HepG2 (cell line): ENCODE data around the gene SH3YL1. TPM values are rescaled to one million over a fixed set of nuclear protein-coding genes. Genes with fewer than 3 reads are reported as not detected.
A peak's percentile ranks its signal among the peaks of the same experiment; 100 is the strongest.

Experiments
- ARID2 ChIP-seq: sonication (generic); formaldehyde crosslinking; IDR thresholded peaks from 2 replicates; pipeline ENCODE4 v1.8.1; 2022; ENCODE audit warnings: mild to moderate bottlenecking, missing genetic modification reagents, borderline replicate concordance
- GFI1 ChIP-seq: sonication (generic); formaldehyde crosslinking; IDR thresholded peaks from 2 replicates; pipeline ENCODE4 v1.5.0; 2020; ENCODE audit warnings: missing genetic modification reagents, mild to moderate bottlenecking, borderline replicate concordance
- MIER3 ChIP-seq: IDR thresholded peaks from 2 replicates; pipeline ENCODE4 v1.6.1; 2016; ENCODE audit warnings: missing compliant biosample characterization, borderline replicate concordance
- RBFOX2 ChIP-seq: fragments of 200-400 bp; formaldehyde crosslinking; IDR thresholded peaks from 2 replicates; pipeline ENCODE4 v1.6.1; 2017; ENCODE audit warnings: low read depth, mild to moderate bottlenecking, low read length
- RBM22 ChIP-seq: fragments of 200-400 bp; formaldehyde crosslinking; optimal IDR thresholded peaks from 2 replicates; pipeline ENCODE3; 2017; ENCODE audit warnings: mild to moderate bottlenecking, low read length, moderate library complexity
- RERE ChIP-seq: IDR thresholded peaks from 2 replicates; pipeline ENCODE4 v1.6.1; 2016; ENCODE audit warnings: low read depth, missing genetic modification reagents, missing compliant biosample characterization
- SRY ChIP-seq: sonication (generic); formaldehyde crosslinking; IDR thresholded peaks from 2 replicates; pipeline ENCODE4 v1.8.0; 2022; ENCODE audit warnings: mild to moderate bottlenecking, missing genetic modification reagents
- ZNF124 ChIP-seq: sonication (generic); formaldehyde crosslinking; IDR thresholded peaks from 2 replicates; pipeline ENCODE4 v1.4.0; 2020; ENCODE audit warnings: missing genetic modification reagents
- ZNF142 ChIP-seq: sonication (generic); formaldehyde crosslinking; IDR thresholded peaks from 2 replicates; pipeline ENCODE4 v1.4.0; 2020; ENCODE audit warnings: missing genetic modification reagents
- ZNF724P ChIP-seq: sonication (generic); formaldehyde crosslinking; IDR thresholded peaks from 2 replicates; pipeline ENCODE4 v1.8.0; 2022; ENCODE audit warnings: missing genetic modification reagents, borderline replicate concordance
- ZNF841 ChIP-seq: sonication (generic); formaldehyde crosslinking; IDR thresholded peaks from 2 replicates; pipeline ENCODE4 v1.8.1; 2023; ENCODE audit warnings: missing genetic modification reagents, borderline replicate concordance
- ZNF850 ChIP-seq: sonication (generic); formaldehyde crosslinking; conservative IDR thresholded peaks from 2 replicates; pipeline ENCODE4 v1.9.0; 2021; ENCODE audit warnings: mild to moderate bottlenecking, missing genetic modification reagents
- polyA plus RNA-seq, 8 experiments: library from polyadenylated mRNA; depleted of rRNA in 3 of 8; stranded (reverse) in 7 of 8; unstranded in 1 of 8; fragments of >200 nt; fragmentation: Illumina TruSeq in 4 of 8; extraction: Trizol in 4 of 8; gene quantifications; 2 replicates each; pipeline versions ENCODE4 v1.2.1 to v1.2.3, GENCODE V29; 2011 to 2016; ENCODE audit warnings: low read depth in 4 of 8, missing spikeins in 1 of 8, mixed read lengths in 1 of 8; ENCODE audit not compliant: insufficient read depth in 1 of 8
- total RNA-seq, 5 experiments: library from RNA; depleted of rRNA; stranded (reverse); fragments of >200 nt; fragmentation: Illumina TruSeq; extraction: Trizol; gene quantifications; 2 replicates each; pipeline ENCODE4 v1.2.3, GENCODE V29; 2016; ENCODE audit warnings: low read depth in 1 of 5
- TF ChIP-seq, protein P1 (sequence below): sonication (generic); formaldehyde crosslinking; IDR thresholded peaks from 2 replicates; pipeline ENCODE4 v1.4.0; 2020; ENCODE audit warnings: mild to moderate bottlenecking, missing genetic modification reagents
- TF ChIP-seq, protein P2 (sequence below): sonication (generic); formaldehyde crosslinking; IDR thresholded peaks from 2 replicates; pipeline ENCODE4 v1.8.1; 2023; ENCODE audit warnings: mild to moderate bottlenecking, moderate library complexity, missing genetic modification reagents
- TF ChIP-seq, protein P3 (sequence below): sonication (generic); formaldehyde crosslinking; IDR thresholded peaks from 2 replicates; pipeline ENCODE4 v1.5.1; 2020; ENCODE audit warnings: missing genetic modification reagents, mild to moderate bottlenecking, borderline replicate concordance

The SH3YL1 gene
- total and polyA plus RNA-seq, 2 of the 13 experiments (the other 11 are each of a cell fraction or from before 2014, with no cell fraction given), result 13.0 to 48.2 TPM

GRCh38 chr2:249538-250042, 14.2 kb downstream of the SH3YL1 start (continued):
- TF ChIP-seq, protein P1, sequence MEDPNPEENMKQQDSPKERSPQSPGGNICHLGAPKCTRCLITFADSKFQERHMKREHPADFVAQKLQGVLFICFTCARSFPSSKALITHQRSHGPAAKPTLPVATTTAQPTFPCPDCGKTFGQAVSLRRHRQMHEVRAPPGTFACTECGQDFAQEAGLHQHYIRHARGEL (CRISPR knock-in tag), result no peak
- TF ChIP-seq ZNF142 (CRISPR knock-in tag) (0 out of 2 replicates have a peak, but pooled peaks have one; percentile 53), RBM22 (no peak), ZNF850 (CRISPR knock-in tag) (no peak), SRY (no peak), ARID2 (CRISPR knock-in tag) (peak; percentile 96), GFI1 (CRISPR knock-in tag) (peak; percentile 59; the same call in 1 of the 2 replicates), MIER3 (CRISPR knock-in tag) (peak; percentile 93; the same call in 1 of the 2 replicates), ZNF841 (CRISPR knock-in tag) (no peak), RBFOX2 (no peak), ZNF124 (CRISPR knock-in tag) (peak; percentile 36; the same call in 1 of the 2 replicates), ZNF724P (CRISPR knock-in tag) (no peak), RERE (CRISPR knock-in tag) (peak; percentile 92)
- TF ChIP-seq, protein P2, sequence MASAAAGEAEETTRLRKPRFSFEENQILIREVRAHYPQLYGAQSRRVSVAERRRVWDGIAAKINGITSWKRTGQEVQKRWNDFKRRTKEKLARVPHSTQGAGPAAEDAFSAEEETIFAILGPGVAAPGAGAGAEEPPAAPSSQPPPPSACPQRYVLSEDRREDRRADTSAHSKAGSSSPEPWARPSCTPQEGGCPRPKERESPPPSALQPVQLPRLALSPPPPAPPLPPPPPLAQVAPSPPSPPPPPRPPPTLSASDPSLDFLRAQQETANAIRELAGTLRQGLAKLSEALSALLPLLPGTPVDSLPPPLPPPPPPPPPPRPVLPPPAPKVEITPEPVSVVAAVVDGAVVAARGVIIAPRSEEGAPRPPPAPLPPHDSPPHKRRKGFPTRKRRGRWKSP (CRISPR knock-in tag), result peak; percentile 78; the same call in 1 of the 2 replicates
- TF ChIP-seq, protein P3, sequence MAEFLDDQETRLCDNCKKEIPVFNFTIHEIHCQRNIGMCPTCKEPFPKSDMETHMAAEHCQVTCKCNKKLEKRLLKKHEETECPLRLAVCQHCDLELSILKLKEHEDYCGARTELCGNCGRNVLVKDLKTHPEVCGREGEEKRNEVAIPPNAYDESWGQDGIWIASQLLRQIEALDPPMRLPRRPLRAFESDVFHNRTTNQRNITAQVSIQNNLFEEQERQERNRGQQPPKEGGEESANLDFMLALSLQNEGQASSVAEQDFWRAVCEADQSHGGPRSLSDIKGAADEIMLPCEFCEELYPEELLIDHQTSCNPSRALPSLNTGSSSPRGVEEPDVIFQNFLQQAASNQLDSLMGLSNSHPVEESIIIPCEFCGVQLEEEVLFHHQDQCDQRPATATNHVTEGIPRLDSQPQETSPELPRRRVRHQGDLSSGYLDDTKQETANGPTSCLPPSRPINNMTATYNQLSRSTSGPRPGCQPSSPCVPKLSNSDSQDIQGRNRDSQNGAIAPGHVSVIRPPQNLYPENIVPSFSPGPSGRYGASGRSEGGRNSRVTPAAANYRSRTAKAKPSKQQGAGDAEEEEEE (CRISPR knock-in tag), result no peak
